OCI-LY1 (cell line): ENCODE results near the gene F5.

Experiments
- EZH2 ChIP-seq: fragments of 200-600 bp; sonication (generic), shearing (Covaris generic); IDR thresholded peaks from 2 replicates; pipeline ENCODE4 v1.8.0; 2017; ENCODE audit warnings: borderline replicate concordance, mixed run types, mild to moderate bottlenecking, antibody characterized with exemption, low read length, moderate library complexity, mixed read lengths
- TF ChIP-seq, protein P1 (sequence below): fragments of 200-600 bp; sonication (generic), shearing (Covaris generic); IDR thresholded peaks from 2 replicates; pipeline ENCODE4 v1.5.1; 2017; ENCODE audit warnings: mild to moderate bottlenecking, antibody characterized with exemption, low read length, moderate library complexity, mixed read lengths

DNA sequence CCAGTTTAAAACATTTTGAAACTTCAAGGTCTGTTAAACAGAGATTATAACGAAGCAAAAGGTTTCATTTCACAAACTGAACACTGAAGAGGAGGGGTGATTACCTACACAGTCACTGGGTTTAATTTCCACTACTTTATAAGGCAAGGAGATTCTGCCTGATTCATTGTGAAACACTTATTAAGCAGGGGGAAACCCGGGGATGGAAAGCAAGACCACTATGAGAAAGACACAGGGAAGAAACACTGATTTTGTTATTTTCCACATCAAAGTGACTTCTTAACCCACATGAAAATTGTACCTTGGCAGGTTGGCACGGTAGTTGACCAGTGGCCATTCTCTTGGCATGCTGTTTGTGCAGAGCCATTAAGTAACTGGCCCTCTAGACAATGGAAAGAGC is 8.1 kb upstream of the F5 start:
- TF ChIP-seq EZH2, result no peak
- TF ChIP-seq, protein P1, sequence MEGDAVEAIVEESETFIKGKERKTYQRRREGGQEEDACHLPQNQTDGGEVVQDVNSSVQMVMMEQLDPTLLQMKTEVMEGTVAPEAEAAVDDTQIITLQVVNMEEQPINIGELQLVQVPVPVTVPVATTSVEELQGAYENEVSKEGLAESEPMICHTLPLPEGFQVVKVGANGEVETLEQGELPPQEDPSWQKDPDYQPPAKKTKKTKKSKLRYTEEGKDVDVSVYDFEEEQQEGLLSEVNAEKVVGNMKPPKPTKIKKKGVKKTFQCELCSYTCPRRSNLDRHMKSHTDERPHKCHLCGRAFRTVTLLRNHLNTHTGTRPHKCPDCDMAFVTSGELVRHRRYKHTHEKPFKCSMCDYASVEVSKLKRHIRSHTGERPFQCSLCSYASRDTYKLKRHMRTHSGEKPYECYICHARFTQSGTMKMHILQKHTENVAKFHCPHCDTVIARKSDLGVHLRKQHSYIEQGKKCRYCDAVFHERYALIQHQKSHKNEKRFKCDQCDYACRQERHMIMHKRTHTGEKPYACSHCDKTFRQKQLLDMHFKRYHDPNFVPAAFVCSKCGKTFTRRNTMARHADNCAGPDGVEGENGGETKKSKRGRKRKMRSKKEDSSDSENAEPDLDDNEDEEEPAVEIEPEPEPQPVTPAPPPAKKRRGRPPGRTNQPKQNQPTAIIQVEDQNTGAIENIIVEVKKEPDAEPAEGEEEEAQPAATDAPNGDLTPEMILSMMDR, result no peak
